ENCODE results near the gene SNAPIN.

SNAPIN gene

DNA sequence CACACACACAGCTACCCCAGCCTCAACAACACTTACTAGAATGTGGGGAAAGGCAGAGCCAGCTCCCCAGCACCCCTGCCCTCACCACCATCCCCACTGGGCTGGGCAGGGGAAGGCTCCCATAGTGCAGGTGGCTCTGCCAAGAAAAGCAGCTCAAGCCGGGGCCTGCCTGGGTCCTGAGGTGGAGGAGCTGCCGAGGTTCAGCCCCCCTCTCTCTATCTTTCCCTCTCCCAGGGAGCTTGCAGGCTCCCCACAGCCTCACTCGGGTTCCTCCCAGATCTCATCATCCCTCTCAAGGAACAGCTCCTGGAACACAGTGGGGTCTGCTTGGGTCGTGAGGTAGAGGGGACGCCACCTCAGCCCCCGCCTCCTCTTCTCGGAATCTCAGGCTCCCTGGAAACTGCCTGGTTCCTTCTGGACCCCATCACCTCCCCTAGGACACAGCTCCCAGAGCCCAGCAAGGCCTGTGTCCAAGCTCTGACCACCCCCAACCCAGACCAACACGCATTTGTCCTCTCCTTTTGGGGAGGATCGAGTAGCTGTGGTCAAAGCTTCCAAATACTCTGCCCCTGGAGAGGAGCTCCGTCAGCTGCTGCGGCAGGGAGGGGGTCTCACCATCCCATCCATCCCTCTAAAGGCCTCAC, 46.3 kb upstream of the SNAPIN start:
- no peak for DNase-seq (ENCODE audit: extremely low read depth, low read depth)
- TF ChIP-seq, protein P1, sequence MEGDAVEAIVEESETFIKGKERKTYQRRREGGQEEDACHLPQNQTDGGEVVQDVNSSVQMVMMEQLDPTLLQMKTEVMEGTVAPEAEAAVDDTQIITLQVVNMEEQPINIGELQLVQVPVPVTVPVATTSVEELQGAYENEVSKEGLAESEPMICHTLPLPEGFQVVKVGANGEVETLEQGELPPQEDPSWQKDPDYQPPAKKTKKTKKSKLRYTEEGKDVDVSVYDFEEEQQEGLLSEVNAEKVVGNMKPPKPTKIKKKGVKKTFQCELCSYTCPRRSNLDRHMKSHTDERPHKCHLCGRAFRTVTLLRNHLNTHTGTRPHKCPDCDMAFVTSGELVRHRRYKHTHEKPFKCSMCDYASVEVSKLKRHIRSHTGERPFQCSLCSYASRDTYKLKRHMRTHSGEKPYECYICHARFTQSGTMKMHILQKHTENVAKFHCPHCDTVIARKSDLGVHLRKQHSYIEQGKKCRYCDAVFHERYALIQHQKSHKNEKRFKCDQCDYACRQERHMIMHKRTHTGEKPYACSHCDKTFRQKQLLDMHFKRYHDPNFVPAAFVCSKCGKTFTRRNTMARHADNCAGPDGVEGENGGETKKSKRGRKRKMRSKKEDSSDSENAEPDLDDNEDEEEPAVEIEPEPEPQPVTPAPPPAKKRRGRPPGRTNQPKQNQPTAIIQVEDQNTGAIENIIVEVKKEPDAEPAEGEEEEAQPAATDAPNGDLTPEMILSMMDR (IDR thresholded peaks at IDR 0.05; ENCODE audit: low read depth, low read length), result no peak

- DNase-seq (ENCODE audit: extremely low read depth, low read depth), result peak; percentile 37
- TF ChIP-seq, protein P1 (IDR thresholded peaks at IDR 0.05; ENCODE audit: low read depth, low read length), result no peak
Observed at GRCh38 chr1:153612755-153613331, 45.7 kb upstream of the SNAPIN start, which contains the start of gene S100A16. Gene S100A16, minus strand, starts transcription at chr1:153613137. Its CDS starts 4,986 bp downstream, at chr1:153608151.

- no peak for DNase-seq (ENCODE audit: extremely low read depth, low read depth)
- TF ChIP-seq, protein P1 (IDR thresholded peaks at IDR 0.05; ENCODE audit: low read depth, low read length), result no peak
Observed at GRCh38 chr1:153613406-153613805, 45.1 kb upstream of the SNAPIN start.

GRCh38 chr1:153614189-153614900, 44.2 kb upstream of the SNAPIN start:
- DNase-seq (ENCODE audit: extremely low read depth, low read depth), result no peak
- TF ChIP-seq, protein P1 (IDR thresholded peaks at IDR 0.05; ENCODE audit: low read depth, low read length), result no peak; the same call in 1 of the 2 replicates

DNA sequence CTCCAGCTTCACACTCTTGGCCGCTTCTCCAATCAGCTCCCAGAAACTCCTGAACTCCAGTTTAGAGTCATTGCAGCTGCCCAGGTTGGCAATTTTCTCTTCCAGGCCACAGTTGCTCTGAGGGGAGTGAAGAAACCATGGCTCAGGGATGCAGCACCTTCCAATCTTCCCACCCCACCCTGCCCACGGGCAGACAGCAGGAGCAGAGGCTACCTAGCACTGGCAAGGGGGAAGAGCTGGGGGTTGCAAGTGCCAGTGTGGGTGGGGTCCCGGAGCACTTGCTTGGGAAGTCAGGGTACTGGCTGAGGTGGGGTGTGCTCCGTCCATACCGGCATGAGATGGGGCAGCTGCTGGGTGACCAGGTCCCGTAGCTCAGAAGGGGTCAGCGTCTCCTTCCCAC, 43.6 kb upstream of the SNAPIN start:
- DNase-seq (ENCODE audit: extremely low read depth, low read depth), result no peak
- TF ChIP-seq, protein P1 (IDR thresholded peaks at IDR 0.05; ENCODE audit: low read depth, low read length), result no peak

DNA sequence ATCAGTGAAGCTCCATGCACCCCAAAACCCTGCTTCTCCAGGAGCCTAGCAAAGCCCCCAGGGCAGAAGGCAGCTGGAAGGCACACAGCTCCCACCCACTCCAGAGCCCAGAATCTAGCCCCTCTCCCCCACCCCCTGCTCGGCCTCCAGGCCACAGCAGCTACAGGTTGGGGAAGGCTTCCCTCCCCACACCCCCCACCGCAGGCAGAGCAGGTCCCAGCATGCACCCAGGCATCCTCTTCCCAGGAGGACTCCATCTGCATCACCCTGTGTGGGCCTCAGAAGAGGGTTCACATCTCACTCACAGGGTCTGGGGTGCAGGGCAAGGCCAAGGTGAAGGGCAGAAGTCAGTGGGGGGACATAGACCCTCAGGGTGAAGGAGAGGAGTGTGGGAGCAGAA, 43.1 kb upstream of the SNAPIN start:
- DNase-seq (ENCODE audit: extremely low read depth, low read depth), result no peak
- TF ChIP-seq, protein P1 (IDR thresholded peaks at IDR 0.05; ENCODE audit: low read depth, low read length), result no peak
